Left lobe of liver (tissue), 1 donor: Measurements from ENCODE around the gene AMY1B. TPM values are rescaled to one million over a fixed set of nuclear protein-coding genes. Genes with fewer than 3 reads are reported as not detected.

ENCODE experiments used
- total RNA-seq: library from RNA; stranded (reverse); gene quantifications from one replicate; pipeline ENCODE4 v1.2.1, GENCODE V29; 2021
- donor health status: DM: no; HTN: yes; CAD: no.

The AMY1B gene
- total RNA-seq, 1 donor from 2014 or later: not detected

Other genes starting within 250 kb of the AMY1B start
- 12.7 TPM for gene RNPC3, start 170.5 kb downstream of the AMY1B start, total RNA-seq
- gene AMY2B, start 124.6 kb downstream of the AMY1B start, total RNA-seq: 18.0 TPM
- 0.60 TPM for gene AMY2A, start 78.8 kb downstream of the AMY1B start, total RNA-seq
- gene AMY1A, start 40.5 kb downstream of the AMY1B start, total RNA-seq: not detected
- not detected for gene AMY1C, start 53.7 kb upstream of the AMY1B start, total RNA-seq